Gastroesophageal sphincter (tissue), 3 donors: ENCODE results near the gene ZNF236.

ENCODE experiments used
- EP300 ChIP-seq: sonication (generic); formaldehyde crosslinking; IDR thresholded peaks from one replicate; pipeline ENCODE4 v1.6.1; 2017; ENCODE audit warnings: antibody characterized with exemption, mild to moderate bottlenecking
- POLR2A ChIP-seq, 2 donors: fragments of 450-650 bp; IDR thresholded peaks; one replicate each; pipeline ENCODE4 v1.6.1; 2017; ENCODE audit warnings: antibody characterized with exemption in 2 of 2, mild to moderate bottlenecking in 2 of 2, moderate library complexity in 1 of 2
- POLR2AphosphoS5 ChIP-seq: sonication (generic); formaldehyde crosslinking; IDR thresholded peaks from one replicate; pipeline ENCODE4 v1.6.1; 2017; ENCODE audit warnings: antibody characterized with exemption
- TF ChIP-seq, protein P1 (sequence below), 4 experiments: fragments of 200-600 bp in 2 of 4; fragments of 450-650 bp in 2 of 4; sonication (generic) in 1 of 4; IDR thresholded peaks; one replicate each; pipeline ENCODE4 v1.5.1; 2017 to 2019; ENCODE audit warnings: antibody characterized with exemption in 4 of 4, mild to moderate bottlenecking in 2 of 4, moderate library complexity in 2 of 4

DNA sequence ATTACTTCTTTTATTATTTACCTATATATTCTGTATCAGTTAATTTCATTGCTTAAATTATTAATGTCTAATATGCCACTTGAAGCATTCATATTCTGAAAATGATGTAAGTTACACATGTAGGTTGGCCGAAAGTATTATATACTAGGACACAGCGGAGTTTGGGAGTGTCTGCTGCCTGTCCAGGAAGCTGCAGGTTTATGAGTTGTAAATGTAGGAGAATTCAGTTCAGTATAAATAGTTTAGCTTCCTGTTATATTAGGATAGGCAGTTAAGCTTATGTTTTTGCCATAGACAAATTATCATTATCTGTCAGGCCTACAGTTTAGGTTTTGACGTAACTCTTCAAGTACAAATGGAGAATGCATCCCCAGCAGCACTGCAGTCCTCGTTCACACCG lies 18.9 kb upstream of the ZNF236 start:
- TF ChIP-seq, protein P1, sequence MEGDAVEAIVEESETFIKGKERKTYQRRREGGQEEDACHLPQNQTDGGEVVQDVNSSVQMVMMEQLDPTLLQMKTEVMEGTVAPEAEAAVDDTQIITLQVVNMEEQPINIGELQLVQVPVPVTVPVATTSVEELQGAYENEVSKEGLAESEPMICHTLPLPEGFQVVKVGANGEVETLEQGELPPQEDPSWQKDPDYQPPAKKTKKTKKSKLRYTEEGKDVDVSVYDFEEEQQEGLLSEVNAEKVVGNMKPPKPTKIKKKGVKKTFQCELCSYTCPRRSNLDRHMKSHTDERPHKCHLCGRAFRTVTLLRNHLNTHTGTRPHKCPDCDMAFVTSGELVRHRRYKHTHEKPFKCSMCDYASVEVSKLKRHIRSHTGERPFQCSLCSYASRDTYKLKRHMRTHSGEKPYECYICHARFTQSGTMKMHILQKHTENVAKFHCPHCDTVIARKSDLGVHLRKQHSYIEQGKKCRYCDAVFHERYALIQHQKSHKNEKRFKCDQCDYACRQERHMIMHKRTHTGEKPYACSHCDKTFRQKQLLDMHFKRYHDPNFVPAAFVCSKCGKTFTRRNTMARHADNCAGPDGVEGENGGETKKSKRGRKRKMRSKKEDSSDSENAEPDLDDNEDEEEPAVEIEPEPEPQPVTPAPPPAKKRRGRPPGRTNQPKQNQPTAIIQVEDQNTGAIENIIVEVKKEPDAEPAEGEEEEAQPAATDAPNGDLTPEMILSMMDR (IDR thresholded peaks at IDR 0.05): no peak
- TF ChIP-seq POLR2A (IDR thresholded peaks at IDR 0.05) (no peak), POLR2AphosphoS5 (no peak), EP300 (no peak)
